ENCODE data around the gene GPR75. TPM values are rescaled to one million over a fixed set of nuclear protein-coding genes. Genes with fewer than 3 reads are reported as not detected.
"Not testable (repeated sequence)": the region's sequence is repeated elsewhere in the genome, so short reads cannot be mapped to it uniquely, and the experiment has no call there.

The GPR75 gene
- polyA plus RNA-seq, 10 donors: 0.82 to 3.3 (median 1.6) TPM

DNA sequence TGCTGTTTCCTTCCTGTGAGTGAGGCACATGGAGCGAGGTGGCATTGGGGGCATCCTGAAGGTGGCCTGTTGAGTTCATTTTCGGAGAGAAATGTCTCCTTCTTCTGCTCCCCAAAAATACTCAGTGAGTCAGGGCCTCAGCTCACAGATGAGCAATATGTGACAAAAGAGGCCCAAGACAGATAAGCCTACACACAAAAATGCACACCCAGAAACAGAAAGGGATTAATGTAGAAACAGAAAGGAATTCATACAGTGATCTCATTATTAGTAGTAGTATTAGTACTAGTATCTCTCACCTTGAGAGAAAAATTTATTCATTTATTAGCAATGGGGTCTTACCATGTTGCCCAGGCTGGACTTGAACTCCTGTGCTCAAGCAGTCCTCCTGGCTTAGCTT is 5.1 kb downstream of the GPR75 start:
- DNase-seq: no peak

DNA sequence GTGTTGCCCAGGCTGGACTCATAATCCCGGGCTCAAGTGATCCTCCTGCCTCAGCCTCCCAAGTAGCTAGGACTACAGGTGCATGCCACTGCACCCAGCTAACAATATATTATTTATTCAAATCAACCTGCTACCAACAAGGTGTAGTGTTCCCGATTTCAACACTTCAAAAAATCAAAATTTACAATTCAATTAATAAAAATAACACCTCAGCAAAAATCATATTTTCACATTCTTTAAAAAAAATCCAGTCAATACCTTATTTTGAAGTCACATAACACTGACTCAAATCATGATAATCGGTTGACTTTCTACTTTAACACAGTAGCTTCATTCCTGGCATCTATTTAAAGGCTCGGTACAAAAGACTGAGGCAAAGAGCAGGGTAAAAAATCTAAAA is 7.2 kb downstream of the GPR75 start:
- no peak for DNase-seq

DNA sequence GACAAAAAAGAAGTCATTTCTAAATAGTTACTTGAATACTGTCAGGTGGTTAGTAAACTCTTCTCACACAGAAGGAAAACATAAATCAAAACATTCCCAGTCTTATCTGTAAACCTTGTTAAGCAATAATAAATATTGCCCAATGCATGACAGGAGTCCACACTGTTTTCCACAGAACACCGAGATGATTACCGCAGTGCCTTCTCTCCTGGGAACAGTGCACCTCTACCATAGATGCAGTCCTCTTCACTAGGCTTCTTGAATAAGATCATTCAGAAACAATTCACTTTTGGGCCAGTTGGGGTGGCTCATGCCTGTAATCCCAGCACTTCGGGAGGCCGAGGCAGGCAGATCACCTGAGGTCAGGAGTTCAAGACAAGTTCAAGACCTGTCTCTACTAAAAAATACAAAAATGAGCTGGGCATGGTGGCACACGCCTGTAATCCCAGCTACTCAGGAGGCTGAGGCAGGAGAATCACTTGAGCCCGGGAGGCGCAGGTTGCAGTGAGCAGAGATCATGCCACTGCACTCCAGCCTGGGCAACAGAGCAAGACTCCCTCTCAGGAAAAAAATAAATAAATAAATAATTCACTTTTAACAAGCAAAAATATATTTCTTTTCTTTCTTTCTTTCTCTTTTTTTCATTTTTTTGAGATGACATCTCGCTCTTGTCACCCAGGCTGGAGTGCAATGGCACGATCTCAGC is 8.6 kb downstream of the GPR75 start:
- not testable (repeated sequence) for DNase-seq

DNA sequence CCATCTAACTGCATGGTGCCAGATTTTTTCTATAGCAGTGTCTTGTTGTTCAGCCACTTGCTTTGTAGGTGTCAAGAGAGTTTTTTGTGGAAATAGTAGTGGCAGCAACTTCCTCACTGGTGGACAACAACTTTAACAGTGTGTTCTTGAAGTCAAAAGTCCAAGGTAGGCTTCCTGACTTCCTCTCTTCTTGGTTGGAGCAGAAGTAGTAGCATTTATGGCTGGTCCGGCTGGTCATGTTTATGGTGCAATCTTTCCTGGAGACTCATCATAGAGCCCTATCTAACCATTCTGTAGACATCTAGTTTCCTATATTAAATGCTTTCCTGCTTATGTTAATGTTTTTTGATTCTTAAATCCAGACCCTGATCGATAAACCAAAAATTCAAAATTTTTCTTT is 11.7 kb downstream of the GPR75 start:
- DNase-seq: no peak

DNA sequence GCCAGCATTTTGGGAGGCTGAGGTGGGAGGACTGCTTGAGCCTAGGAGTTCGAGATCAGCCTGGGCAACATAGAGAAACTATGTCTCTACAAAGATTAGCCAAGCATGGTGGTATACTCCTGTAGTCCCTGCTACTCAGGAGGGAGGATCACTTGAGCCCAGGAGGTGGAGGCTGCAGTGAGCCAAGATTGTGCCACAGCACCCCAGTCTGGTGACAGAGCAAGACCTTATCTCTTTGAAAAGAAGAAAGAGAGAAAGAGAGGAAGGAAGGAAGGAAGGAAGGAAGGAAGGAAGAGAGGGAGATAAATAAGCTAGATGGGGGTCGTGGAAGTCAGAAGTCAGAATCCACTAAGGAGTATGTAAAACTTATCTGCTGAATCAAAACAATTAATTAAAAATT is 16.2 kb downstream of the GPR75 start:
- no peak for DNase-seq

- no peak for DNase-seq
Measured at GRCh38 chr2:53842891-53843290, 16.9 kb downstream of the GPR75 start.

DNA sequence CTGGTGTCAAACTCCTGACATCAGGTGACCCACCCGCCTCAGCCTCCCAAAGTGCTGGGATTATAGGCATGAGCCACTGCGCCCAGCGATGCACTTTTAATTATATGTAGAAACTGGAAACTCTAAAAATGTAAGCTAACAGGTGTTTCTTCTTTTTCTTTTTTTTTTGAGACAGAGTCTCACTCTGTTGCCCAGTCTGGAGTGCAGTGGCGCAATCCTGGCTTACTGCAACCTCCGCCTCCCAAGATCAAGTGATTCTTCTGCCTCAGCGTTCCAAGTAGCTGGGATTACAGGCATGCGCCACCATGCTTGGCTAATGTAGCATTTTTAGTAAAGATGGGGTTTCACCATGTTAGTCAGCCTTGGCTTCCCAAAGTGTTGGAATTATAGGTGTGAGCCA is 18.1 kb downstream of the GPR75 start:
- DNase-seq: not testable (repeated sequence)

- no peak for DNase-seq
Measured at GRCh38 chr2:53840580-53840979, 19.2 kb downstream of the GPR75 start.

DNA sequence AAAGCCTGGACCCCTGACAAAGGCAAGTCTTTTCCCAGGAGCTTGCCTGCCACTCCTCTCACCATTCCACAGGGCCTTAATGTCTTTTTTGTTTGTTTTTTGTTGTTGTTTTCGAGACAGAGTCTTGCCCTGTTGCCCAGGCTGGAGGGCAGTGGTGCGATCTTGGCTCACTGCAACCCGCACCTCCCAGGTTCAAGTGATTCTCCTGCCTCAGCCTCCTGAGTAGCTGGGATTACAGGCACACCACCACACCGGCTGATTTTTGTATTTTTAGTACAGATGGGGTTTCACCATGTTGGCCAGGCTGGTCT is 29.8 kb downstream of the GPR75 start:
- not testable (repeated sequence) for DNase-seq

GRCh38 chr2:53829273-53829979 is 30.3 kb downstream of the GPR75 start:
- no peak for DNase-seq

GRCh38 chr2:53828331-53828730 is 31.4 kb downstream of the GPR75 start:
- DNase-seq: no peak

- DNase-seq: no peak
Measured at GRCh38 chr2:53827398-53828175, 32.2 kb downstream of the GPR75 start.

- DNase-seq: no peak
Measured at GRCh38 chr2:53826587-53827397, 33.0 kb downstream of the GPR75 start.

- no peak for DNase-seq
Measured at GRCh38 chr2:53826030-53826410, 33.7 kb downstream of the GPR75 start.

DNA sequence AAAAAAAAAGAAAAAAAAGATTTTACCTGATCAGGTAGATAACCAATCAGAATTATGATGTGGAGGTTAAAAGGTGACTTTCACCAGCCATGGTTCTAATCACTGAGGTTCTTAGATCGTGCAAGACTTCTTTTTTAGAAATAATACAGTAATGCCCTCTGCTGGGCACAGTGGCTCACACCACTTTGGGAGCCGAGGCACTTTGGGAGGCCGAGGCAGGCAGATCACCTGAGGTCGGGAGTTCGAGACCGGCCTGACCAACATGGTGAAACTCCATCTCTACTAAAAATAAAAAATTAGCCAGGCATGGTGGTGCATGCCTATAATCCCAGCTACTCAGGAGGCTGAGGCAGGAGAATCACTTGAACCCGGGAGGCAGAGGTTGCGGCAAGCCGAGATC is 36.1 kb downstream of the GPR75 start:
- not testable (repeated sequence) for DNase-seq

DNA sequence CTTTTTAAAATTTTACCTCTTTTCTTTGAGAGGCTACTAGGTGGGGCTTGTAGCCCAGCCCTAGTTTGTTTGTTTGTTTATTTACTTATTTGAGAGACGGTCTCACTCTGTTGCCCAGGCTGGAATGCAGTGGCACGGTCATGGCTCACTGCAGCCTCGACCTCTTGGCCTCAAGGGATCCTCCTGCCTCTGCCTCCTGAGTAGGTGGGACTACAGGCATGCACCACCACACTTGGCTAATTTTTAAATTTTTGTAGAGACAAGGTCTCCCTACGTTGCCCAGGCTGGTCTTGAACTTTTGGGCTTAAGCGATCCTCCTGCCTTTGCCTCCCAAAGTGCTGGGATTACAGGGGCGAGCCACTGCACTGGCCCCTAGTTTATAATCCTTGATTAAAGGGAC is 38.0 kb downstream of the GPR75 start:
- no peak for DNase-seq

DNA sequence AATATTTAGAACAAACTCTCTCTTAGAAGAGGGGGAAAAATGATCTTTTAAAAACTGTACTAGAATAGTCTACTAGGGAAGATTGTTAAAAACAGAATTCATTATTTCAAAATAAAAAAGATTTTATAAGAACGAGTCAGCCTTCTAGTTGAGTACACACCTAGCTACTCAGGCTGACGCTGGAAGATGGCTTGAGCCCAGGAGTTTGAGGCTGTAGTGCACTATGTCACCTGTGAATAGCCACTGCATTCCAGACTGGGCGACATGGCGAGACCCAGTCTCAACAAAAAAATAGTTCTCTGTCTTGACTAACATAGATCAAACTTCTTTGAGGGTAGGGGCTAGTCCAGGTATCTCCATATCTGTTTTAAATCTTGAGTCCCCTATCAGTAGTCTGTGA is 39.1 kb downstream of the GPR75 start:
- no peak for DNase-seq

DNA sequence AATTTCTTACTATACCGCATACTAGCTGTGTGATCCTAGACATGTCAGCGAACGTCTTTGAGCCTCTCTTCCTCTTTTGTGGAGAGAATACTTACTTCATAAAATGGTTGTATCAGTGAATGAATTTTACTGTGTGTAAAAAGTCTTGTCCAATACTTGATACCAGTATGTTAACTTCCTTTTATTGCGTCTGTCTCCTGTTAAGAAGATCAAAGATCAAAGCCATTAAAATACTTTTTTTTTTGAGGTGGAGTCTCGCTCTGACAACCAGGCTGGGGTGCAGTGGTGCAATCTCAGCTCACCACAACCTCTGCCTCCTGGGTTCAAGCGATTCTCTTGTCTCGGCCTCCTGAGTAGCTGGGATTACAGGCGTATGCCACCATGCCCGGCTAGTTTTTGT is 39.7 kb downstream of the GPR75 start:
- DNase-seq: no peak

- DNase-seq: no peak
Measured at GRCh38 chr2:53819634-53820033, 40.1 kb downstream of the GPR75 start.

DNA sequence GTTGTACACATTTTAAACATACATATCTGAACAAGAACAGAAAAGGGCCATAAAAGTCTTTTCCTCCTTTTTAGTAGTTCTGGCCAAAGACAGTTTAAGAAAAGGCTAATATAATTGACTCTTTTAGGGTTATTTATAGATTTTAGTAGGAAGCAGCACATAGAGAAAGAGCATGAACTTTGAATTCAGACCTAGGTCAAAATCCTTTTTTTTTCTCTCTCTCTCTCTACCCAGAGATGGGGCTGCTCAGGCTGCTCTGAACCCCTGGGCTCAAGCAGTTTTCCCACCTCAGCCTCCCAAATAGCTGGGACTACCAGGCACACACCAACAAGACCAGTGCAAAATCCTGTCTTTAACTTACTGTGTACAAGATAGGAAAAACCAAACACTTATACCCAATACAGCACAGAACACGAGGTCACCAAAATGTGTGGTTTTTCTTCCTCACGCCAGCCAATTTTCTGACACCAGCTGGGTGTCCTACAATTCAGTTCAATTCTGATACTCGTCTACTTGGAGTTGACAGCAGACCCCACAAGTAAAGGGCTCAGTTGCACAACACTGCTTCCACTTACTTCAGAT is 40.8 kb downstream of the GPR75 start:
- no peak for DNase-seq

DNA sequence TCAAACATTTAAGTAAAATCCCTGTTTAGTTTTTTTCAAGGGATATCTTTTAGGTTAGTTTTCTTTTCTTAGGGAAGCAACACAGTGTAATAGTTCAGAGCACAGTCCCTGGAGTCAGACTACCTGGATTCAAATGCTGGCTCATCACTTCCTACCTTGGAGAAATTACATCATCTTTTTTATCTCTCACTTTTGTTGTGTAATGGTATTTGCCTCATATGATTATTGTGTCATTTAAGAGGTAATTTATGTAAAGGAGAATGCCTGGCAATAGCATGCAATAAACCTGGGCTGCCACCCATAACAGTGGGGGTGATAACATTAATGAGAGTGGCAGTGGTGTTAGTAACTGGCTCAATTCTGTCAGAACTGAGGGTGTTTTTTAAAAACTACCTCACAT is 46.6 kb downstream of the GPR75 start:
- no peak for DNase-seq

- no peak for DNase-seq
Measured at GRCh38 chr2:53811601-53812000, 48.2 kb downstream of the GPR75 start.
